ENCODE data around the gene PCSK4. TPM values are rescaled to one million over a fixed set of nuclear protein-coding genes. Genes with fewer than 3 reads are reported as not detected.

PCSK4 gene
- total RNA-seq, 1 experiment from 2014 or later: 9.1 TPM

- Mint-ChIP-seq H3K4me1 (no peaks in the 10 kb centered on the region), H3K4me3 (no peak overlapping the region), H3K27me3 (ENCODE audit: low read depth) (peaks cover 83% of the 10 kb centered on the region), H3K36me3 (ENCODE audit: insufficient read depth in 1 of 3, low read depth in 3 of 3) (no peaks in the 10 kb centered on the region), H3K9me3 (peaks cover 0 to 8% of the 10 kb centered on the region in 2 experiments; a peak in 2 of 5 replicates), H3K27ac (no peak overlapping the region)
- Histone ChIP-seq H2BK12ac (ENCODE audit: insufficient read length, low read depth, low read length) (no peak overlapping the region), H4K91ac (ENCODE audit: insufficient read length, low read depth, low read length) (no peak overlapping the region), H3K27ac (ENCODE audit: insufficient read length, low read depth, low read length) (no peak overlapping the region), H3K56ac (ENCODE audit: insufficient read length, low read depth, low read length) (no peak overlapping the region), H2BK20ac (ENCODE audit: low read depth, low read length, poor library complexity, severe bottlenecking) (no peak overlapping the region), H4K20me1 (ENCODE audit: control insufficient read depth, insufficient read depth, insufficient read length) (no peaks in the 10 kb centered on the region), H2BK5ac (ENCODE audit: insufficient read length, low read length) (no peak overlapping the region), H3K4ac (ENCODE audit: low read depth, low read length) (no peak overlapping the region), H3K18ac (ENCODE audit: insufficient read length, low read depth, low read length) (no peak overlapping the region), H3K14ac (ENCODE audit: insufficient read depth, low read length) (no peak overlapping the region), H3K79me1 (ENCODE audit: insufficient read depth, low read depth, low read length, poor library complexity, severe bottlenecking) (no peaks in the 10 kb centered on the region), H3T11ph (ENCODE audit: low read length) (no peak overlapping the region), H4K5ac (ENCODE audit: insufficient read length, low read depth, low read length) (no peak overlapping the region), H2AFZ (ENCODE audit: low read length) (no peak overlapping the region), H3K4me1 (ENCODE audit: insufficient read depth, low read length) (no peaks in the 10 kb centered on the region), H3K27me3 (ENCODE audit: insufficient read depth, low read length) (peaks cover 6% of the 10 kb centered on the region; the same call in 1 of the 2 replicates), H4K8ac (replicated peaks; ENCODE audit: insufficient read length, low read depth, low read length) (no peak overlapping the region), H3K9ac (ENCODE audit: extremely low read depth, insufficient read length, low read length) (no peak overlapping the region), H2AK5ac (ENCODE audit: insufficient read length, low read length) (no peak overlapping the region), H3K23me2 (ENCODE audit: insufficient read length, low read depth, low read length, poor library complexity, severe bottlenecking) (no peaks in the 10 kb centered on the region), H2BK120ac (ENCODE audit: low read depth, low read length, poor library complexity, severe bottlenecking) (no peak overlapping the region), H3K79me2 (ENCODE audit: insufficient read depth, low read length) (no peaks in the 10 kb centered on the region), H3K9me3 (ENCODE audit: control insufficient read depth, low read depth, low read length) (no peaks in the 10 kb centered on the region), H3K23ac (ENCODE audit: insufficient read length, low read depth, low read length) (no peak overlapping the region), H3K4me2 (ENCODE audit: insufficient read depth, insufficient read length, low read length) (no peak overlapping the region), H2BK15ac (ENCODE audit: low read depth, low read length) (no peak overlapping the region)
- no CpG with 5 or more reads among the region's 4 CpGs for WGBS (ENCODE audit: extremely low coverage, insufficient read length, low lambda C conversion rate)
- DNase-seq: no peak
- TF ChIP-seq CTCF (conservative IDR thresholded peaks at IDR 0.05): no peak
These were observed 28.3 kb upstream of the PCSK4 start for GRCh38 chr19:1518471-1518870.
